Stimulated activated naive CD4-positive, alpha-beta T cell treated with Interleukin-2 at 50 U/mL for 16 hours (primary cell): ENCODE data around the gene AXDND1.

ENCODE experiments used
- DNase-seq: peaks from one replicate; lab custom pipeline; 2025; lab: John Stamatoyannopoulos, UW

AXDND1 gene

DNA sequence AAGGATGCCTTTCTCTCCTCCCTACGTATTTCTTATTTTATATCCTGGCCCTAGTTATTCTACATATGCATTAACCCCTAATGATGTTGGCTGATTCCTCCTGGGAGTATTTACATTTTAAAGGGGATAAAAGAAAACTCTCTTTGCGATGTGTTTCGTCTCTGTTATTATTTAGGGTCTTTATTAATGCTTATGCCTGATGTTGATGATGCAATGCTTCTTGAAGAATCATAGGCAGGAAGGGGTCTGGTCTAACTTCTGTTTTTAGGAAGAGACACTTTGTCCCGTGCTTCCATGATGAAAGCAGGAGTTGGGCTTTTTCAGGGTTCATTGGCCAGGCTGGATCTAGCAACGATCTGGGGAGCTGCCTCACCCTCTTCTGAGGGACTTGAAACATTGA lies 210.7 kb downstream of the AXDND1 start:
- no peak for DNase-seq

GRCh38 chr1:179583771-179584320 lies 218.1 kb downstream of the AXDND1 start:
- DNase-seq: no peak

DNA sequence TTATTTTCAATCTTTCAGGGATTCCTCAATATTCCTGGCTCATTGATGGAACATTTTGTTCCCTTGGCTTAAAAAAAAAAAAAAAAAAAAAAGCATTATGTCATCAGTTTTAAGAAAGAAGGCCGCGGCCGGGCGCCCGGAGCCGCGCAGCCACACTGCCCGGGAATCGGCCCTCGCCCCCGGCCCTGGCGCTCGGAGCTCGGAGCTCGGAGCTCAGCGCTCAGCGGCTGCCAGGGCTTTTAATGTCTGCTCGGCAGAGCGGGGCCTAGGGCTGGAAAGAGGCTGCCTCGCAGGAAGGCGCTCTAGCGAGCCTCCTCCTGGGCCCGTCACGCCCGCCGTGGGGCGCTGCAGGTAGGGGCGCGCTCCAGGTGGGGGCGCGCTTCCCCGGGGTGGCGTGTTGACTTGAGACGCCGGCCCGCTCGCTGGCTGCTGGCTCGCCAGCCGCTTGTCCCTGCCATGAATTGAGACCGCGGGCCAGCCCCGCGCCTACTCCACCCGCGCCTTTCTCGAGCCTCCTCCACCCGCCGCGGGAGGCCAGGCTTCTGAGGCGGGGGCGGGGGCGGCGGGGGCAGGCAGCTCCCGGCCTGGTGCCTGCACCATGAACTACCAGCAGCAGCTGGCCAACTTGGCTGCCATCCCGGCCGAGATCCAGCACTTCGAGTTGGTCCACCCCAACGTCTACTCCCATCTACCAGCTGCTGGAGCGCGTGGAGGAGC lies 220.5 kb downstream of the AXDND1 start:
- DNase-seq: no peak

GRCh38 chr1:179587336-179587735 lies 221.6 kb downstream of the AXDND1 start:
- no peak for DNase-seq

DNA sequence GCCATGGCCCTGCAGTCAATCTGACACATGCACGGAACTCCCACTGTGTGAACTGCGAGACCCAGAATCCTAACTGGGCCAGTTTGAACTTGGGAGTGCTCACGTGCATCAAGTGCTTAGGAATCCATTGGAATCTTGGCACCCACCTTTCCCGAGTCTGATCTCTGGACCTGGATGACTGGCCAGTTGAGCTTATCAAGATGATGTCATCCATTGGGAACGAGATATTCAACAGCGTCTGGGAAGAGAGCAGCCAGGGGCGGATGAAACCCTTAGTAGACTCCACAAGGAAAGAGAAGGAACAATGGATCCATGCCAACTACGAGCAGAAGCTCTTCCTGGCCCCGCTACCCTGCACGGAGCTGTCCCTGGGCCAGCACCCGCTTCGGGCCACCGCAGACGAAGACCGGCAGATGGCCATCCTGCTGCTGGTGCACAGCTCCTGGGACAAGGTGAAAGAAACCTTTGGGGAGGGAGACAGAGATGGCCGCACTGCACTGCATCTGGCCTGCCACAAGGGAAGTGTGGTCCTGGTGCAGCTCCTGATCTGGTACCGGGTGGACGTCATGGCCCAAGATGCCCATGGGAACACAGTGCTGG lies 222.8 kb downstream of the AXDND1 start:
- DNase-seq: no peak

- DNase-seq: no peak
Measured at GRCh38 chr1:179589509-179589908, 223.7 kb downstream of the AXDND1 start.

GRCh38 chr1:179590671-179591070 lies 224.9 kb downstream of the AXDND1 start:
- no peak for DNase-seq

DNA sequence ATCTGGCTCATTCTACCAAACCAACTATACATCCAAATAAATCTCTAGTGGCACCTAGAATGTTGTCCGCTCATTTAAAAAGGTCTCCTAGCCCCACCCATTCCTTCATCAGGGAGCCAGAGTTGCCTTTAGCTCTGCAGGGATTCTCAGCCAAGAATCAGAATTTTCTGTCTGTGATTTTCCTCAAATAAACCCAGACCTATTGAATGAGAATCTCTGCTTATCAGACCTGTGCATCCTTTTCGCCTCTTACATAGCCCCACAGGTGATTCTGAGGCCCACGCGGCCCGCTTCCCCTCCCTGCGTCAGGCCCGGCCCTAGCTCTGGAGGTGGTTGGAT lies 225.5 kb downstream of the AXDND1 start:
- DNase-seq: no peak

DNA sequence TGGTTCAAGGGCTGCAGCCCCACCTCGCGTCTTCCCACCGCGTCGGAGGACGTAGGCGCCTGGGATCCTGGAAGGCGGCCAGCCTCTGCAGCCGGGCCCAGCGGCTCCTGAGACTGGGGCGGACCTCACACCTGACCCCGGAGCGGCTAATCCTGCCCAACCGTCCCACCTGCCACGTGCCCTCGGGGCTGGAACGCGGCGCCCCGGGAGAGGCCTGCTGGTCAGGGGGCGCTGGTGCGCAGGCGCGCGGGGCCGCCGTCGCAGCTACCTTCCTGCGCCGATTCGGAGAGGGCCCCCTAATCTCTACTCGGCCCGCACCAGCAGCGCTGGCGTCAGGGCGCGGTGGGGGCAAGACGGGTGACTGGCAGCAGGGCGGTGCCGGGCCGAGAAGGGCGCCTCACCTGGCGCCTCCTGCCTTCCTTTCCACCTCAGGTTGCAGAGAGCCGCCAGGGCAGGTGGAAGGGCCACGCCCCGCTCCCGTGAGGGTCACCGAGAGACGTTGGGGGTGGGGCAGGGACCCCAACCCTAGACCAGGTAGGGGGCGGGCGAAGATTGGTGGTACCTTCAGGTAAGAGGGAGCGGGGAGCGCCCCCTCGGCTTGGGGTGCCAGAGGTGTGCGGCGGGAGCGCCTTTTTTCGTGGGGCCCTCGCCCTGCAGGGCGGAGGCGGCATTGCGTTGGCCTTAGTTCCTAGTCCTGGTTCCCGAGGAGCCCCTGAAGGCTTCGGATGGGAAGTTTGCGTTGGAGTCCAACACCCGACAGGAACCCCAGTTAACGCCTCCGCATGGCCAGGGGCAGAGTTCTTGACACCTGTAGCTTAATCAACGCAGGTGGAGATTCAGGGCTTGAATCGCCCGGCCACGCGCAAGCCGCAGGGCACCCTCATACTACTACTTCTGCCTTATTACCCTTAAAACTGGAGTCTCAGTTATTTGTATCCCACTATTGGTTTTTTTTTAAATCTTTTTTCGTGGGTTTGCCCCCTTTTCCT lies 226.1 kb downstream of the AXDND1 start, which contains the start of gene TDRD5:
Gene TDRD5, plus strand, starts transcription at position 241 of the 989 bp plus-strand sequence. CDS start 784 bp downstream, outside the sequence.
- no peak for DNase-seq

GRCh38 chr1:179598631-179599030 lies 232.9 kb downstream of the AXDND1 start:
- DNase-seq: no peak

GRCh38 chr1:179599623-179600249 lies 234.0 kb downstream of the AXDND1 start:
- DNase-seq: no peak

DNA sequence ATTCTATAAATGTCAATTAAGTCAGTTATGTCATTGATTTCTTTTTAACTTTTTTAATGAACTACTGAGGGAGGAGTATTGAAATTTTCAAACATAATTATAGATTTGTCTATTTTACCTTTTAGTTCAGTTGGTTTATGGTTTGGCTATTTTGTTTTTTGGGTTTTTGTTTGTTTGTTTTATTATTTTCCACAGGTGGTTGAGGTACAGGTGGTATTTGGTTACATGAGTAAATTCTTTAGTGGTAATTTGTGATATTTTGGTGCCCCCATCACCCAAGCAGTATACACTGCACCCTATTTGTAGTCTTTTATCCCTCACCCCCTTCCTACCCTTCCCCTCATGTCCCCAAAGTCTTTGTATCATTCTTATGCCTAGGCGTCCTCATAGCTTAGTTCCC lies 235.3 kb downstream of the AXDND1 start:
- no peak for DNase-seq
